Measurements from ENCODE around the gene GRIN1.

- TF ChIP-seq POLR2A (IDR thresholded peaks at IDR 0.05; ENCODE audit: low read depth, low read length) (no peak), EZH2 (IDR thresholded peaks at IDR 0.05; ENCODE audit: borderline replicate concordance, low read depth, low read length, severe bottlenecking) (no peak), CTCF (IDR thresholded peaks at IDR 0.05; ENCODE audit: extremely low read depth in 1 of 2, insufficient read depth in 1 of 2, low read depth in 1 of 2, low read length in 2 of 2) (no peak), POLR2AphosphoS5 (IDR thresholded peaks at IDR 0.05; ENCODE audit: insufficient read depth, low read depth, low read length) (no peak), MAX (IDR thresholded peaks at IDR 0.05; ENCODE audit: insufficient read depth, insufficient read length) (no peak), MYC (IDR thresholded peaks at IDR 0.05; ENCODE audit: low read depth, low read length) (no peak), JUN (IDR thresholded peaks at IDR 0.05; ENCODE audit: borderline replicate concordance, insufficient read depth, insufficient read length, low read depth) (no peak), FOS (IDR thresholded peaks at IDR 0.05; ENCODE audit: borderline replicate concordance, insufficient read depth, low read length) (no peak), GATA2 (IDR thresholded peaks at IDR 0.05; ENCODE audit: insufficient read depth, insufficient read length, low read depth, low read length) (no peak)
These were observed 15.5 kb upstream of the GRIN1 start for GRCh38 chr9:137123468-137123837.
